Right renal cortex interstitium (tissue), 3 donors: ENCODE results near the gene GPS1. TPM values are rescaled to one million over a fixed set of nuclear protein-coding genes. Genes with fewer than 3 reads are reported as not detected.
A peak's percentile ranks its signal among the peaks of the same experiment; 100 is the strongest.

Experiments
- DNase-seq, 3 donors: peaks; one replicate each; pipeline ENCODE4 v3.0.0-alpha.2; 2013; ENCODE audit warnings: low read depth in 3 of 3, low spot score in 2 of 3
- polyA plus RNA-seq, 3 donors: library from polyadenylated mRNA; unstranded; fragments of 120-200 nt; gene quantifications; one replicate each; pipeline ENCODE4 v1.2.1, GENCODE V29; 2013; ENCODE audit not compliant: insufficient read length in 3 of 3

Gene GPS1
- polyA plus RNA-seq, 3 donors, result 96.7 to 104 (median 103) TPM

- no peak for DNase-seq
Measured at GRCh38 chr17:82014432-82014831, 37.3 kb upstream of the GPS1 start.

GRCh38 chr17:82014971-82015310, 36.8 kb upstream of the GPS1 start:
- DNase-seq, result no peak

GRCh38 chr17:82015311-82015971, 36.3 kb upstream of the GPS1 start:
- no peak for DNase-seq

GRCh38 chr17:82016061-82016874, 35.4 kb upstream of the GPS1 start:
- DNase-seq, result no peak

- no peak for DNase-seq
Measured at GRCh38 chr17:82016875-82017459, 34.7 kb upstream of the GPS1 start.

GRCh38 chr17:82017612-82018151, 34.0 kb upstream of the GPS1 start:
- no peak for DNase-seq

GRCh38 chr17:82018152-82018988, 33.3 kb upstream of the GPS1 start:
- no peak for DNase-seq

GRCh38 chr17:82018989-82019689, 32.6 kb upstream of the GPS1 start:
- DNase-seq, result no peak

GRCh38 chr17:82019690-82020571, 31.8 kb upstream of the GPS1 start:
- DNase-seq, result no peak

- no peak for DNase-seq
Measured at GRCh38 chr17:82020572-82021106, 31.1 kb upstream of the GPS1 start.

- no peak for DNase-seq
Measured at GRCh38 chr17:82021107-82021899, 30.4 kb upstream of the GPS1 start.

- no peak for DNase-seq
Measured at GRCh38 chr17:82021900-82022309, 29.8 kb upstream of the GPS1 start.

- no peak for DNase-seq
Measured at GRCh38 chr17:82022310-82022980, 29.3 kb upstream of the GPS1 start, which contains the start of gene CENPX. CENPX (minus strand) TSS chr17:82022878; CDS start chr17:82022861, 17 bp downstream.

GRCh38 chr17:82022981-82023446, 28.7 kb upstream of the GPS1 start, which contains the start of gene LRRC45:
LRRC45 (plus strand) TSS chr17:82023305; CDS start chr17:82023644, 339 bp downstream.
- DNase-seq, result peak; percentile 93 to 99 (median 96)

- DNase-seq, result no peak
Measured at GRCh38 chr17:82023447-82024241, 28.1 kb upstream of the GPS1 start.

- DNase-seq, result no peak
Measured at GRCh38 chr17:82024859-82025258, 26.8 kb upstream of the GPS1 start.
